Subcutaneous adipose tissue (tissue), 4 donors: Measurements from ENCODE around the gene WDR45B. TPM values are rescaled to one million over a fixed set of nuclear protein-coding genes. Genes with fewer than 3 reads are reported as not detected.

Source experiments
- CTCF ChIP-seq: fragments of 450-650 bp; IDR thresholded peaks from one replicate; pipeline ENCODE4 v1.5.1; 2016; ENCODE audit warnings: low read depth, mild to moderate bottlenecking, control low read depth, antibody characterized with exemption, moderate library complexity
- total RNA-seq, 4 donors: library from RNA; depleted of rRNA; stranded (reverse); fragments of >200 nt; gene quantifications; one replicate each; pipeline ENCODE4 v1.1.0, GENCODE V29; 2016

Gene WDR45B
- total RNA-seq, 4 donors from 2014 or later: 60.6 to 74.8 (median 63.1) TPM

GRCh38 chr17:82583720-82584234 is 64.5 kb downstream of the WDR45B start:
- TF ChIP-seq CTCF: no peak

DNA sequence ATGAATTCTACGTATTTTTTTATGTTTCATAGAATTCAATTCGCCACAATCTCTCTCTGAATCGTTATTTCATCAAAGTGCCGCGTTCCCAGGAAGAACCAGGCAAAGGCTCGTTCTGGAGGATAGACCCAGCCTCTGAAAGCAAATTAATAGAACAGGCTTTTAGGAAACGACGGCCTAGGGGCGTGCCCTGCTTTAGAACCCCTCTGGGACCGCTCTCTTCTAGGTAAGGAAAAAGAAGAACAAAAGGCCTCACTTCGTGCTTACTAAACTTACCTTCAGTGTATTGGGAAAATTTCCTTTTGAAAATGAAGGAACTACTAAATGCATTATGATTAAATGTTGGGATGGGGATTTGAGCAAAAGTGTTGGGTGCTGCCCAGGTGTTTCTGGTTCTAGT is 65.5 kb downstream of the WDR45B start:
- TF ChIP-seq CTCF: no peak

- no peak for TF ChIP-seq CTCF
Observed at GRCh38 chr17:82582213-82582612, 66.0 kb downstream of the WDR45B start.

GRCh38 chr17:82577300-82577699 is 70.9 kb downstream of the WDR45B start:
- no peak for TF ChIP-seq CTCF

GRCh38 chr17:82574041-82574440 is 74.2 kb downstream of the WDR45B start:
- no peak for TF ChIP-seq CTCF

GRCh38 chr17:82571855-82572254 is 76.4 kb downstream of the WDR45B start:
- no peak for TF ChIP-seq CTCF

- no peak for TF ChIP-seq CTCF
Observed at GRCh38 chr17:82570277-82570676, 78.0 kb downstream of the WDR45B start.
